ENCODE data around the gene CFAP77.

Gene CFAP77

GRCh38 chr9:132410642-132411041 is 631 bp downstream of the CFAP77 start:
- DNase-seq = peak; percentile 42

- DNase-seq = peak; percentile 68
These were observed 1.1 kb downstream of the CFAP77 start for GRCh38 chr9:132411091-132411508.

- DNase-seq = peak; percentile 35
These were observed 2.1 kb downstream of the CFAP77 start for GRCh38 chr9:132412089-132412488.

GRCh38 chr9:132413926-132414325 is 3.9 kb downstream of the CFAP77 start:
- DNase-seq = no peak

GRCh38 chr9:132414731-132415130 is 4.7 kb downstream of the CFAP77 start:
- no peak for DNase-seq

- no peak for DNase-seq
These were observed 5.2 kb downstream of the CFAP77 start for GRCh38 chr9:132415181-132415580.

- DNase-seq = no peak
These were observed 8.8 kb downstream of the CFAP77 start for GRCh38 chr9:132418726-132419363.

GRCh38 chr9:132422574-132422973 is 12.6 kb downstream of the CFAP77 start:
- DNase-seq = no peak

GRCh38 chr9:132423503-132423902 is 13.5 kb downstream of the CFAP77 start:
- peak; percentile 19 for DNase-seq

- DNase-seq = no peak
These were observed 15.1 kb downstream of the CFAP77 start for GRCh38 chr9:132424857-132425674.

- DNase-seq = no peak
These were observed 15.7 kb downstream of the CFAP77 start for GRCh38 chr9:132425675-132426062.

GRCh38 chr9:132426639-132427414 is 16.8 kb downstream of the CFAP77 start:
- no peak for DNase-seq

GRCh38 chr9:132430998-132431397 is 21.0 kb downstream of the CFAP77 start:
- DNase-seq = no peak

- no peak for DNase-seq
These were observed 24.9 kb downstream of the CFAP77 start for GRCh38 chr9:132434881-132435280.

- DNase-seq = no peak
These were observed 29.1 kb downstream of the CFAP77 start for GRCh38 chr9:132439153-132439552.

- no peak for DNase-seq
These were observed 30.7 kb downstream of the CFAP77 start for GRCh38 chr9:132440735-132441134.

GRCh38 chr9:132441404-132441803 is 31.4 kb downstream of the CFAP77 start:
- no peak for DNase-seq

GRCh38 chr9:132443951-132444607 is 34.1 kb downstream of the CFAP77 start:
- no peak for DNase-seq

- DNase-seq = no peak
These were observed 36.9 kb downstream of the CFAP77 start for GRCh38 chr9:132446887-132447286.

- DNase-seq = no peak
These were observed 37.3 kb downstream of the CFAP77 start for GRCh38 chr9:132447346-132447745.

- DNase-seq = no peak
These were observed 37.9 kb downstream of the CFAP77 start for GRCh38 chr9:132447902-132448301.

GRCh38 chr9:132451276-132451675 is 41.3 kb downstream of the CFAP77 start:
- DNase-seq = no peak

GRCh38 chr9:132456241-132456640 is 46.2 kb downstream of the CFAP77 start:
- DNase-seq = no peak

Measured in hematopoietic multipotent progenitor cell treated with erythropoietin and hydrocortisone succinate and interleukin-3 and kit ligand, for 8 days (in vitro differentiated cells).